ENCODE data around the gene MYO5C.

DNA sequence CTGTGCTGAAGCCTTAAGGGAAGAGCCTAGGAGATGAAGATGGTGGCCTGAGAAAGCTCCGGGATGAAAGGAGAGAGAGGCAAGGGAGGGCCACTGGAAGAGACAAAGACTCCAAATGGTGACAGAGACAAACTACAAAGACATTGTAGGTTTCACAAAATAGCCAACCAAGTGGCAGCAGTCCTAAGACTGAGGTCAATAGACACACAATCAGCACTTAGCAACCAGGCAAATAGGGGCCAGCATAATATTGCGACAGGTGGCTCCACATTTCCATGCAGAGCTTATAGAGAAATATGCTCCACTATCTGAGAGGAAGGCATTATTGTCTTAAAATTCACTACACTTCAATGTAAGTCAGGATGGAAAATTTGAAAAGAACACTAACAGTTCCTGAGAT, 22.1 kb upstream of the MYO5C start:
- TF ChIP-seq, protein P1, sequence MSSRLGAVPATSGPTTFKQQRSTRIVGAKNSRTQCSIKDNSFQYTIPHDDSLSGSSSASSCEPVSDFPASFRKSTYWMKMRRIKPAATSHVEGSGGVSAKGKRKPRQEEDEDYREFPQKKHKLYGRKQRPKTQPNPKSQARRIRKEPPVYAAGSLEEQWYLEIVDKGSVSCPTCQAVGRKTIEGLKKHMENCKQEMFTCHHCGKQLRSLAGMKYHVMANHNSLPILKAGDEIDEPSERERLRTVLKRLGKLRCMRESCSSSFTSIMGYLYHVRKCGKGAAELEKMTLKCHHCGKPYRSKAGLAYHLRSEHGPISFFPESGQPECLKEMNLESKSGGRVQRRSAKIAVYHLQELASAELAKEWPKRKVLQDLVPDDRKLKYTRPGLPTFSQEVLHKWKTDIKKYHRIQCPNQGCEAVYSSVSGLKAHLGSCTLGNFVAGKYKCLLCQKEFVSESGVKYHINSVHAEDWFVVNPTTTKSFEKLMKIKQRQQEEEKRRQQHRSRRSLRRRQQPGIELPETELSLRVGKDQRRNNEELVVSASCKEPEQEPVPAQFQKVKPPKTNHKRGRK (CRISPR knock-in tag; IDR thresholded peaks at IDR 0.05): no peak
- TF ChIP-seq ZNF773 (CRISPR knock-in tag; IDR thresholded peaks at IDR 0.05; ENCODE audit: borderline replicate concordance) (no peak), CTCF (CRISPR knock-in tag; IDR thresholded peaks at IDR 0.05) (no peak)
